Umbilical cord (tissue), 2 donors: ENCODE results near the gene PLCL1. TPM values are rescaled to one million over a fixed set of nuclear protein-coding genes. Genes with fewer than 3 reads are reported as not detected.
"Not testable (repeated sequence)": the region's sequence is repeated elsewhere in the genome, so short reads cannot be mapped to it uniquely, and the experiment has no call there.

Source experiments
- DNase-seq: peaks from one replicate; pipeline ENCODE4 v3.0.0-alpha.2; 2015; ENCODE audit warnings: low spot score
- total RNA-seq: library from RNA; depleted of rRNA; stranded (reverse); fragments of >200 nt; gene quantifications from one replicate; pipeline ENCODE4 v1.2.3, GENCODE V29; 2014; ENCODE audit warnings: low replicate concordance; ENCODE audit not compliant: insufficient read depth

The PLCL1 gene
- total RNA-seq, 1 donor from 2014 or later, result 13.5 TPM

DNA sequence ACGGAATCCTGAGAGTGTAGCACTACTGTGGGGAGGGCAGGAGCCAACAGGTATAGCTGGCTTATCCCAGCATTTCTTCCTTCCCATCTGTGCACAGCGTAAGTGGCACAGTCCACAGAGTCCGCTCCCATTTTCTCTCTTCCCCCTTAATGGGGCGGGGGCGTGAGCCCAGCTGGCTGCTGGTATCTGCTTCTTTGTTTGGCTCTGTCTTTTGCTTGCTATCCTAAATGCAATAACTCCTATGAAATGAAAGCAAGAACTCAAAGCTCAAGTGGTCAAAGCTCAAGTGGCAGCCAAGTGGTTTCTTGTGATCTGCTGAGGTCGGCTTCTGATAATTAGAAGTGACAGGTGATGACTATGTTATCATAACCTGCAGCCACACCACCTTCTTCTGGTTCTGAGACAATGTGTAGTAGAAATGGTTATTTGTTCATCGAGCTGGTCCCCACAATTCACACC lies 192.7 kb downstream of the PLCL1 start:
- no peak for DNase-seq

GRCh38 chr2:197998702-197999101 lies 194.3 kb downstream of the PLCL1 start:
- no peak for DNase-seq

GRCh38 chr2:198000417-198000816 lies 196.0 kb downstream of the PLCL1 start:
- DNase-seq, result no peak

DNA sequence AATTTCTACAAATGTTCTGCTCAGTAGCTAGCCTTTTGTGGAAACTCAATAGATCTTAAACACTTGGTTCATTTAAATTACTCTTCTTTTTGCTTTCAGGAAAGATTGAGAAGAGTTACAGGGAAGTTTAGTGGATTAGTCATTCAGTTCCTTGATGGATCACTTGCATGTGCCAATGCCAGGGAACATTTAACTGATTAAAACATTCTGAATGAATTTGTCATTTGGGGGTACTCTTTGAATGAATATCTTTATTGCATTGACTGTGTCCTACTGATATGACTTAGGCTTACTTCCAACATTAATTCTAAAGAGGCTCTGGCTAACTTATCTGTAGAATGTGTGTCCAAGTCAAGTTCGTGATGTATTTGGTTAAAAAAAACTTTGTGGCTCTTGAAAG lies 199.8 kb downstream of the PLCL1 start:
- DNase-seq, result peak; percentile 8

- DNase-seq, result no peak
Measured at GRCh38 chr2:198004921-198005829, 200.8 kb downstream of the PLCL1 start.

DNA sequence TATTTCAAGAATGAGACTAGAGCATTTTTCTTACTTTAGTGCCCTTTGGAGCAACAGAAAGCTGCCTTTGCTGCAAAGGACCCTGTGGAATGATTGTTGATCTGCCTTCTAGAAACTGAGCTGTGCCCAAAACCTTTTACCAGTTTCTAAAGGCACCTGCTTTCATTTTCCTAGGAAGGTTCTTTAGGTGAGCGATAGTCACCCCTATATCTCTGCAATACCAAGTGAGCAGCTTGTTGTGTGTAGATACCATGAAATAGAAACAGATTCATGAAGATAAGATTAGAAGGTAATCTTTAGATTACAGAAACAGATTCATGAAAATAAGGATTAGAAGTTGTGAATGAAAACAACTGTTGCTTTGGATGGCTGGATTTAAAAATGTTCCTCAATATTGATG lies 202.3 kb downstream of the PLCL1 start:
- DNase-seq, result no peak

GRCh38 chr2:198008230-198008629 lies 203.8 kb downstream of the PLCL1 start:
- DNase-seq, result no peak

- no peak for DNase-seq
Measured at GRCh38 chr2:198012025-198012424, 207.6 kb downstream of the PLCL1 start.

- no peak for DNase-seq
Measured at GRCh38 chr2:198016243-198016642, 211.8 kb downstream of the PLCL1 start.

GRCh38 chr2:198017068-198017467 lies 212.7 kb downstream of the PLCL1 start:
- DNase-seq, result no peak

DNA sequence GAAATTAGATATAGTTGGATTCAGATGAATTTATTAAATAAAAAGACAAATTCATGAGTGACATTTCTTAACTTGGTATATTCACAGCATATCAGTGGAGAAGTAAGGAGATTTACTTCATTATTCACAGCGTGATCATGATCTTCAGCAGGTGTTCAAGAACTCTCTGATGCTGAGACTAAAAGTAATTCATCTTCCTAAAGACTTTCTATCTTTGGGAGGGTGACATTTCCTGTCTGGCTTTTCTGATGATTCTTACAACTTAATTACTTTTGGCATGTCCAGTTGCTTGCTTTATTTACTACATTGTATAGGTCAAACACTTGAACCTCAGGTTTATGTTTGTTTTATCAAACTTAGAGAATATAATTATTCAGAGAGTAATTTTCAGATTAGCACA lies 224.6 kb downstream of the PLCL1 start:
- DNase-seq, result no peak

DNA sequence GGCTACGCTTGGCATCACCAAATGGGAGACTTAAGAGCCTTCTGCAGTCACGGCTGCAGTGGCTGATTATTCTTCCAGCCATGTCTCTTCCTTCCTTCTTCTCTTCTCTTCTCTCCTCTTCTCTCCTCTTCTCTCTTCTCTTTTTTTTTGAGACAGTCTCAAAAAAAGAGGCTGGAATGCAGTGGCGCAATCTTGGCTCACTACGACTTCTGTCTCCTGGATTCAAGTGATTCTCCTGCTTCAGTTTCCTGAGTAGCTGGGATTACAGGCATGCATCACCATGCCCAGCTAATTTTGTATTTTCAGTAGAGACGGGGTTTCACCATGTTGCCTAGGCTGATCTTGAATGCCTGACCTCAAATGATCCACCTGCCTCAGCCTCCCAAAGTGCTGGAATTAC lies 225.2 kb downstream of the PLCL1 start:
- not testable (repeated sequence) for DNase-seq

GRCh38 chr2:198033626-198034025 lies 229.2 kb downstream of the PLCL1 start:
- DNase-seq, result no peak

DNA sequence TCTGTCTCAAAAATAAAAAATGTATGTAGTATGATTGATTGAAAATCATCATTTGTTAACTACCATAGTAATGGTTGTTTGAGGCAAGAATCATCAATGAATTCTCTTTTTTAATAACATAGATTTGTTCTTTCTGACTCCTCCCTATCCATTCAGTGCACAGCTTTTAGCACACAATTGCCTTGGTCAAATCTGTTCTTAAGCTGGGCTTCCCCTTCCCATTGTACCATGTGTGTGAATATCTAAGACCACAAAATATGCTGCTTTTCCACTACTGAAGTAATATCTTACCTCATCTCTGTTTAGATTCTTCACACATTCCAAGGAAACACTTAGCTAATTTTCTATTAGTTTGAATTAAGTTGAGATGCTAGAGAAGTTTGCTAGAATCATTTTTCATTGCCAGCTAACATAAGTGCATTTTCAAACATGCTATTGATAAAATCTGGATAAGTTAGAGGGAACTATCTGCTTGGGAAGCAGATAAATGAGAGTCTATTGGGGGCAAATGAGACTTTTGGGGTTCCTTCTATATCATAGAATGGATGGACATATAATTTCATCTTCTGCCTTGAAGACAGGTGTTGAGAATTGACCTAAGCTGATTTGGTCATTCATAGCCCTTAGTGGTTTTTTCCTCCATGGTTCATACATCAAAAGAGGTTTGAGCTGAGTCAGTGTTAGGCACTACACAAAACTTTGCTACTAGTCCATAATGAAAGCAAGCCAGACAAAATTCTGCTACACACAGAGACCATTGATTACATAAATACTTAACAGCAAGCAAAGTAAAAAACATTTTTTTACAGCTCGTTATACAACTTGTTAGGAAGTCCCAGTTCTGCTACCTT lies 231.9 kb downstream of the PLCL1 start:
- no peak for DNase-seq

DNA sequence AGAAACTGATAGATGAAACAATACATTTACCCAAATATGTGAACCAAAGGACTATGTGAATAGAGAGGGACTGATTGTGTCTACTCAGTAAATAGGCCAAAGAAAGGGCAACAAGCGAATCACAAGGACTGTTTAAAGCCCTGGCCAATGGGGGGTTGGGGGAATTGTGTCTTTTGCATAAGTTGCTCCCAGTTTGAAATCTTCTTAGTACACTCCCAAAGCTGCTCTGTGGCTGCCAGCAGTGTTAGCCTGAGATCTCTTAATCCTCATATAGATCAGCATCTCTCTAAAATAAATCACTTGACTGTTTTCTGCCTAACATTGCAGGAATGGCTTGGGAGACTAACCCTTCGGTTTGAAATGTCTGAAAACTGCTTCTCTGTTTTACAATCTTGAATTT lies 236.4 kb downstream of the PLCL1 start:
- peak; percentile 89 for DNase-seq

DNA sequence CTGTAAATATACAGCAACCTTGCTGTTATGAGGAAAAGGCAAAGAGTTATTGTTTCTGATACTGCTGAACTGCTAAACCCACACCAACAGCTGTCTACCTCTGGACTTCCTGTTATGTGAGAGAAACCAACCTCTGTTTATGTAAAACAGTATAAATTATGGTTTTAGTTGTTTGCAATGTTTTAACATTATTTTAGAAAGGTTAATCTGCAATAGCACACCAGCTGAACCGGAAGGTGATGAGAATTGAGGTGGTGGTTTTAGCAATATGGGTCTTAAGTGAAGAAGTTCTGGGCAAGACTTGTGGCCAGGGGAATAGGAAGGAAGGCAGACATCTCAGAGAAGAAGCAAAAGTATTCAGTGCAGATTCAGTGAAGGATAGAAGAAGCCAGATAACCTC lies 237.8 kb downstream of the PLCL1 start:
- no peak for DNase-seq

GRCh38 chr2:198044777-198045176 lies 240.4 kb downstream of the PLCL1 start:
- no peak for DNase-seq

GRCh38 chr2:198045227-198045626 lies 240.8 kb downstream of the PLCL1 start:
- DNase-seq, result no peak

DNA sequence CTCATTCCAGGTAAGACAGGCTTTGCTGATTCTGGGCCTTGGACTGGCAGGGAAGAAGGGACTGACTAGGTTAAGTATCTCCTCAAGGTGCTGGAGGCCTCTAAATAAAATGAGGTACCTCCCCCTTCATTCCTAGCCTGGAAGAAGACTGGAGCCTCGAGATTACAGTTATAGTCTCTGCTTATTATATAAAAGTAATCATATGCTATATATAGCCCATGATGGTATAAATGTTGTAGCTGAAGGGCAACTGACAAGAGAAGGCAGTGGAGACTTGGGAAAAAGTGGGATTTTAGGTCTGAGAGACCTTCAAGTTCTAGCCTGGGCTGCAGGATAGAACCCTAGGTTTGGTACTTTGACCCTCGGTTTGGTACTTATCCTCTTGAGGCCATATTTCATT lies 248.3 kb downstream of the PLCL1 start:
- DNase-seq, result no peak

- no peak for DNase-seq
Measured at GRCh38 chr2:198053148-198053547, 248.8 kb downstream of the PLCL1 start.

- DNase-seq, result no peak
Measured at GRCh38 chr2:198053776-198054175, 249.4 kb downstream of the PLCL1 start.

- no peak for DNase-seq
Measured at GRCh38 chr2:198054299-198054698, 249.9 kb downstream of the PLCL1 start.

- no peak for DNase-seq
Measured at GRCh38 chr2:198055716-198056115, 251.3 kb downstream of the PLCL1 start.
